Skeletal muscle cell (primary cell): Measurements from ENCODE around the gene HLX.
A peak's percentile ranks its signal among the peaks of the same experiment; 100 is the strongest.

Experiments used
- DNase-seq: peaks from one replicate; pipeline ENCODE4 v3.0.0-alpha.2; 2010; ENCODE audit warnings: low read depth
- H3K4me3 ChIP-seq: 2 replicates; pipeline ENCODE4 v1.5.1; 2011; ENCODE audit warnings: low read depth, mild to moderate bottlenecking, control low read depth, low read length, moderate library complexity

Gene HLX

GRCh38 chr1:220894025-220894923 lies 15.0 kb downstream of the HLX start:
- H3K4me3 ChIP-seq, result peak overlapping the region; percentile 23

GRCh38 chr1:220894924-220895256 lies 15.6 kb downstream of the HLX start:
- DNase-seq, result no peak
- no peak overlapping the region for H3K4me3 ChIP-seq

More at GRCh38 chr1:220894025-220894923, 15.0 kb downstream of the HLX start:
- DNase-seq, result no peak

GRCh38 chr1:220895412-220895946 lies 16.2 kb downstream of the HLX start:
- no peak for DNase-seq
- H3K4me3 ChIP-seq, result no peak overlapping the region

GRCh38 chr1:220896092-220896491 lies 16.8 kb downstream of the HLX start:
- no peak overlapping the region for H3K4me3 ChIP-seq
- no peak for DNase-seq

- H3K4me3 ChIP-seq, result no peak overlapping the region
- DNase-seq, result no peak
Measured at GRCh38 chr1:220900842-220901241, 21.6 kb downstream of the HLX start.

GRCh38 chr1:220901881-220902280 lies 22.6 kb downstream of the HLX start:
- no peak for DNase-seq
- no peak overlapping the region for H3K4me3 ChIP-seq

- no peak for DNase-seq
- no peak overlapping the region for H3K4me3 ChIP-seq
Measured at GRCh38 chr1:220902916-220903315, 23.7 kb downstream of the HLX start.

GRCh38 chr1:220904876-220905275 lies 25.6 kb downstream of the HLX start:
- no peak for DNase-seq
- no peak overlapping the region for H3K4me3 ChIP-seq

GRCh38 chr1:220905650-220906560 lies 26.7 kb downstream of the HLX start:
- H3K4me3 ChIP-seq, result no peak overlapping the region
- no peak for DNase-seq

- no peak overlapping the region for H3K4me3 ChIP-seq
- DNase-seq, result no peak
Measured at GRCh38 chr1:220906561-220907334, 27.5 kb downstream of the HLX start.

GRCh38 chr1:220908757-220909156 lies 29.5 kb downstream of the HLX start:
- DNase-seq, result no peak
- no peak overlapping the region for H3K4me3 ChIP-seq

GRCh38 chr1:220910021-220910420 lies 30.8 kb downstream of the HLX start:
- DNase-seq, result no peak
- H3K4me3 ChIP-seq, result no peak overlapping the region

- no peak overlapping the region for H3K4me3 ChIP-seq
- DNase-seq, result no peak
Measured at GRCh38 chr1:220914283-220915116, 35.3 kb downstream of the HLX start.

- H3K4me3 ChIP-seq, result no peak overlapping the region
- no peak for DNase-seq
Measured at GRCh38 chr1:220915117-220915440, 35.8 kb downstream of the HLX start.

- H3K4me3 ChIP-seq, result no peak overlapping the region
- no peak for DNase-seq
Measured at GRCh38 chr1:220915954-220916353, 36.7 kb downstream of the HLX start.

- no peak overlapping the region for H3K4me3 ChIP-seq
- no peak for DNase-seq
Measured at GRCh38 chr1:220917101-220917500, 37.9 kb downstream of the HLX start.

GRCh38 chr1:220917535-220918209 lies 38.4 kb downstream of the HLX start:
- H3K4me3 ChIP-seq, result no peak overlapping the region

GRCh38 chr1:220918285-220918951 lies 39.2 kb downstream of the HLX start:
- DNase-seq, result no peak
- no peak overlapping the region for H3K4me3 ChIP-seq

More at GRCh38 chr1:220917535-220918209, 38.4 kb downstream of the HLX start:
- no peak for DNase-seq
